Cardiac fibroblast (primary cell): Measurements from ENCODE around the gene C17orf114.

ENCODE experiments used
- DNase-seq, 2 donors: peaks; one replicate each; pipeline versions ENCODE4 v3.0.0 to v3.0.0-alpha.2; 2010; ENCODE audit warnings: low read depth in 2 of 2
- H3K4me3 ChIP-seq, 2 donors: replicated peaks in 1 of 2; 1 replicate in 1 of 2; 2 replicates in 1 of 2; pipeline ENCODE4 v1.5.1; 2011; ENCODE audit warnings: low read depth in 2 of 2, low read length in 2 of 2, mild to moderate bottlenecking in 2 of 2, moderate library complexity in 1 of 2
- TF ChIP-seq, protein P1 (sequence below): IDR thresholded peaks from one replicate; pipeline ENCODE4 v1.5.1; 2011; ENCODE audit warnings: low read depth, mild to moderate bottlenecking, low read length, inconsistent platforms

Gene C17orf114

GRCh38 chr17:4788807-4789700 lies 13.1 kb downstream of the C17orf114 start, which contains the start of gene GLTPD2:
GLTPD2 (plus strand) TSS chr17:4788964; CDS start chr17:4789012, 48 bp downstream.
- TF ChIP-seq, protein P1, sequence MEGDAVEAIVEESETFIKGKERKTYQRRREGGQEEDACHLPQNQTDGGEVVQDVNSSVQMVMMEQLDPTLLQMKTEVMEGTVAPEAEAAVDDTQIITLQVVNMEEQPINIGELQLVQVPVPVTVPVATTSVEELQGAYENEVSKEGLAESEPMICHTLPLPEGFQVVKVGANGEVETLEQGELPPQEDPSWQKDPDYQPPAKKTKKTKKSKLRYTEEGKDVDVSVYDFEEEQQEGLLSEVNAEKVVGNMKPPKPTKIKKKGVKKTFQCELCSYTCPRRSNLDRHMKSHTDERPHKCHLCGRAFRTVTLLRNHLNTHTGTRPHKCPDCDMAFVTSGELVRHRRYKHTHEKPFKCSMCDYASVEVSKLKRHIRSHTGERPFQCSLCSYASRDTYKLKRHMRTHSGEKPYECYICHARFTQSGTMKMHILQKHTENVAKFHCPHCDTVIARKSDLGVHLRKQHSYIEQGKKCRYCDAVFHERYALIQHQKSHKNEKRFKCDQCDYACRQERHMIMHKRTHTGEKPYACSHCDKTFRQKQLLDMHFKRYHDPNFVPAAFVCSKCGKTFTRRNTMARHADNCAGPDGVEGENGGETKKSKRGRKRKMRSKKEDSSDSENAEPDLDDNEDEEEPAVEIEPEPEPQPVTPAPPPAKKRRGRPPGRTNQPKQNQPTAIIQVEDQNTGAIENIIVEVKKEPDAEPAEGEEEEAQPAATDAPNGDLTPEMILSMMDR: no peak
- H3K4me3 ChIP-seq: peak within 1 kb of the TSS; percentile 65
- DNase-seq: peak in 1 of 2 donors; percentile 5

DNA sequence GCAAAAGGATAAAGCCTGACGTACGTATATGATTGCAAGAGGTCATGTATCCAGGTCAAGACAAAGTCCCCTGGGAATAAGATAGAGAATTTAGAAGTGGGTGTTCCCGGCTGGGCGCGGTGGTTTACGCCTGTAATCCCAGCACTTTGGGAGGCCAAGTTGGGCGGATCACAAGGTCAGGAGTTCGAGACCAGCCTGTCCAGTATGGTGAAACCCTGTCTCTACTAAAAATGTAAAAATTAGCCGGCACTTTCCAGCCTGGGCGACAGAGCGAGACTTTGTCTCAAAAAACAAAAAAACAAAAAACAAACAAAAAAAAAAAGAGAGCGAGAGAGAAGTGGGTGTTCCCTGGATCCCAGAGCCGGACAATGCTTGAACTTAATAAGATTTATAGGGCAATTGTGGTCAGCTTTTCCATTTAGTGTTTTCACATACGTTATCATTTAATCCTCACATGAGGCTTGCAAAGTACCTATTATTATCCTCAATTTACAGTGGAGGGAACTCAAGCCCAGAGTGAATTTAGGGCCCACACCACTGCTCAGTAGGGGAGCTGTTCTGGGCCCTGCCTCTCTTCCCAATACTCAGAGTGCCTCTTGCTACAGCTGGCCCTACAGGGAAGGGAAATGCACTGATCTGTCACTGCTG lies 13.8 kb downstream of the C17orf114 start:
- no peak overlapping the region for H3K4me3 ChIP-seq
- TF ChIP-seq, protein P1: no peak
- no peak for DNase-seq

- DNase-seq: peak; percentile 12 to 53
- peak overlapping the region; percentile 16 to 18 for H3K4me3 ChIP-seq
- TF ChIP-seq, protein P1: no peak
Observed at GRCh38 chr17:4786516-4786915, 15.6 kb downstream of the C17orf114 start.

DNA sequence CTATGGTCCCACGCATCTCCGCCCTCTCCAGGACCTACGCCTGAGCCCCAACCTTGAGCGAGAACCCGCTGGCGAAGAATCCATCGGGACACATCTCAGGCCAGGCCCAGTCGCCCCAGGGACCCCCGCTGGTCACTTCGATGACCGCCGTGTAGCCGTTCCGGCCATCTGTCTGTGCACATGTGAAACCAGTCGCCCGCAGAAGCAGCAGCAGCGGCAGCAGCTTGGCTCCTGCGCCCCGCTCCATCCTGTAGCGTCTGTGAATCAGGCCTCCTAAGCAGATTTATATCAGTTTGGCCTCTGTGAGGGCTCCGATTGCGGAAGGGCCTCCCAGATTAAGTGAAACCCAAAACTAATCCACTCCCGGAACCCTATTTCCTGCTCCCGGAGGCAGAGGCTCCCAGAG lies 16.0 kb downstream of the C17orf114 start, which contains the start of gene VMO1:
Gene VMO1 (minus strand): TSS at position 259 of the 406 bp plus-strand sequence. CDS start 12 bp downstream, at position 247.
- TF ChIP-seq, protein P1: no peak
- H3K4me3 ChIP-seq: peak within 1 kb of the TSS; percentile 16 to 18
- peak; percentile 28 to 35 for DNase-seq

DNA sequence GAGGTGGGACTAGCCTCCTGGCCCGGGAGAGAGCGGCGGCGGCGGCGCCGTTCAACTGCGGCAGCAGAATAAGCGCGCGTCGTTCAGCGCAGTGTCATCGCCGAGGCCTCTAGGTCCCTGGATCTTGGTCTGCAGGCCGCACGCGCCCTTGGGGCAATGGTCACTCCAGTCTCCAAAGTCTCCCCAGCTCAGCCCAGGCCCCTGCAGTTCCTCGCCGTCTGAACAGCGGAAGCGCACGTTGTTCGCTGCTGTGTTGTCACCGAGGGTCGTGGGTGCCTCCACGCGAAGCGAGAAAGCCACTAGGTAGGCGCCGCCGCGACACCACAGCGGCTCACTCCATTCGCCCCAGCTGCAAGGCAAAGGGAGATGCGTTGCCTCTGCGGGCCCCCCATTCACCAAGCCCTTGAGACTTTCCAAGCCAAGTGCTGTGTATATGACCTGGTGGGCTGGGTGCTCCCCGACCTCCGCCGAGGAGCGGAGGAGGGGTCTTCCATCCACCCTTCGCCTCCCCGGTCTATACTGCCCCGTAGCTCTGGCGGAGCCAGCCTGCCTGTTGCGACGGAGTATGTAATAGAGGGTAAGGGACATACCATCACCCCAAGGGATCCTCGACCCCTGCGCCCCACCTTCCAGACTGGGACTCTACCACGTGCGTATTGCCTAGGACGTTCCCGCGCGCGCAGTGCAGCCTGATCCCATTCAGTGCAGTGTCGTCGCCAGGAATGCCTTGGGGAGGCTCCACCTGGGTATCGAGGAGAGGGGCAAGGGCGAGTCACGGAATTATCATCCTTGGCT lies 16.6 kb downstream of the C17orf114 start:
- TF ChIP-seq, protein P1: no peak
- peak overlapping the region; percentile 16 to 18 for H3K4me3 ChIP-seq
- DNase-seq: no peak

GRCh38 chr17:4782652-4783051 lies 19.5 kb downstream of the C17orf114 start:
- TF ChIP-seq, protein P1: no peak
- DNase-seq: no peak
- no peak overlapping the region for H3K4me3 ChIP-seq
